Neural progenitor cell (in vitro differentiated cells): ENCODE measurements around the gene PPP2R5C.

ENCODE experiments used
- CTCF ChIP-seq: fragments of 200-600 bp; sonication (generic); IDR thresholded peaks from 2 replicates; pipeline ENCODE4 v1.5.1; 2017; ENCODE audit warnings: antibody characterized with exemption, mild to moderate bottlenecking
- EZH2 ChIP-seq: fragments of 200-600 bp; sonication (generic); IDR thresholded peaks from 2 replicates; pipeline ENCODE4 v1.6.1; 2017; ENCODE audit warnings: antibody characterized with exemption, mild to moderate bottlenecking, moderate library complexity
- EZH2phosphoT487 ChIP-seq: fragments of 200-600 bp; sonication (generic); IDR thresholded peaks from 2 replicates; pipeline ENCODE4 v1.6.1; 2017; ENCODE audit warnings: antibody characterized with exemption

- TF ChIP-seq EZH2 = no peak
- no peak for TF ChIP-seq CTCF
- TF ChIP-seq EZH2phosphoT487 = no peak
Measured at GRCh38 chr14:101854366-101854765, 92.9 kb downstream of the PPP2R5C start.
